ENCODE measurements around the gene PIAS2.

GRCh38 chr18:46893360-46893759 lies 23.9 kb downstream of the PIAS2 start:
- TF ChIP-seq, protein P1, sequence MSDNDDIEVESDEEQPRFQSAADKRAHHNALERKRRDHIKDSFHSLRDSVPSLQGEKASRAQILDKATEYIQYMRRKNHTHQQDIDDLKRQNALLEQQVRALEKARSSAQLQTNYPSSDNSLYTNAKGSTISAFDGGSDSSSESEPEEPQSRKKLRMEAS (IDR thresholded peaks at IDR 0.05): no peak
- no peak for TF ChIP-seq NFIC (IDR thresholded peaks at IDR 0.05)
- no peak for TF ChIP-seq ZBTB7A (IDR thresholded peaks at IDR 0.05; ENCODE audit: low read depth)
- no peak for TF ChIP-seq TCF12 (IDR thresholded peaks at IDR 0.05; ENCODE audit: low read depth)
- no peak for TF ChIP-seq USF1 (IDR thresholded peaks at IDR 0.05)
- no peak for TF ChIP-seq CREB1 (IDR thresholded peaks at IDR 0.05; ENCODE audit: low read depth)
- TF ChIP-seq TAF1 (IDR thresholded peaks at IDR 0.05; ENCODE audit: low read depth): no peak
- TF ChIP-seq YY1 (IDR thresholded peaks at IDR 0.05; ENCODE audit: low read depth): no peak
- TF ChIP-seq TEAD4 (IDR thresholded peaks at IDR 0.05): no peak
- TF ChIP-seq EGR1 (IDR thresholded peaks at IDR 0.05): no peak
- TF ChIP-seq EP300 (IDR thresholded peaks at IDR 0.05; ENCODE audit: borderline replicate concordance): no peak
- TF ChIP-seq CEBPB (IDR thresholded peaks at IDR 0.05): no peak
- no peak for TF ChIP-seq RAD21 (IDR thresholded peaks at IDR 0.05; ENCODE audit: low read depth)

All from Ishikawa (cell line).